IMR-90 (cell line): ENCODE results near the gene CCDC107.

Experiments used
- BHLHE40 ChIP-seq: fragments of 150-350 bp; IDR thresholded peaks from 2 replicates; pipeline ENCODE4 v1.6.1; 2016; ENCODE audit warnings: mild to moderate bottlenecking, low read depth, low read length
- CEBPB ChIP-seq: IDR thresholded peaks from 2 replicates; pipeline ENCODE4 v1.6.1; 2012; ENCODE audit warnings: low read depth, low read length, improper control_type of control experiment
- FOS ChIP-seq: fragments of 150-350 bp; IDR thresholded peaks from 2 replicates; pipeline ENCODE4 v1.6.1; 2016; ENCODE audit warnings: low read depth, low read length
- MAFK ChIP-seq: IDR thresholded peaks from 2 replicates; pipeline ENCODE4 v1.6.1; 2012; ENCODE audit warnings: low read depth, low read length, improper control_type of control experiment
- MAZ ChIP-seq: IDR thresholded peaks from 2 replicates; pipeline ENCODE4 v1.6.1; 2012; ENCODE audit warnings: low read depth, mild to moderate bottlenecking, low read length, improper control_type of control experiment, moderate library complexity, borderline replicate concordance
- MXI1 ChIP-seq: IDR thresholded peaks from 2 replicates; pipeline ENCODE4 v1.6.1; 2012; ENCODE audit warnings: low read depth, mild to moderate bottlenecking, low read length, moderate library complexity, borderline replicate concordance
- POLR2A ChIP-seq: IDR thresholded peaks from 2 replicates; pipeline ENCODE4 v1.6.1; 2012; ENCODE audit warnings: mild to moderate bottlenecking, low read depth, low read length
- RAD21 ChIP-seq: IDR thresholded peaks from 2 replicates; pipeline ENCODE4 v1.6.1; 2012; ENCODE audit warnings: low read length, improper control_type of control experiment
- RCOR1 ChIP-seq: IDR thresholded peaks from 2 replicates; pipeline ENCODE4 v1.6.1; 2012; ENCODE audit warnings: mild to moderate bottlenecking, low read length, improper control_type of control experiment; ENCODE audit not compliant: insufficient replicate concordance
- RFX5 ChIP-seq: IDR thresholded peaks from 2 replicates; pipeline ENCODE4 v1.8.0; 2012; ENCODE audit warnings: low read depth, mild to moderate bottlenecking, low read length, moderate library complexity
- SMC3 ChIP-seq: fragments of 150-350 bp; IDR thresholded peaks from 2 replicates; pipeline ENCODE4 v1.6.1; 2016; ENCODE audit warnings: low read depth, mild to moderate bottlenecking, antibody characterized with exemption, low read length, moderate library complexity
- TF ChIP-seq, protein P1 (sequence below): conservative IDR thresholded peaks from 2 replicates; pipeline ENCODE4 v1.5.1; 2012; ENCODE audit warnings: mild to moderate bottlenecking, low read depth, low read length, improper control_type of control experiment
- TF ChIP-seq, protein P2 (sequence below): fragments of 150-350 bp; IDR thresholded peaks from 2 replicates; pipeline ENCODE4 v1.6.1; 2017; ENCODE audit warnings: mild to moderate bottlenecking, antibody characterized with exemption, low read length, low read depth
- TF ChIP-seq, protein P3 (sequence below): fragments of 150-350 bp; IDR thresholded peaks from 2 replicates; pipeline ENCODE4 v1.6.1; 2016; ENCODE audit warnings: low read depth, mild to moderate bottlenecking, low read length, moderate library complexity, borderline replicate concordance

DNA sequence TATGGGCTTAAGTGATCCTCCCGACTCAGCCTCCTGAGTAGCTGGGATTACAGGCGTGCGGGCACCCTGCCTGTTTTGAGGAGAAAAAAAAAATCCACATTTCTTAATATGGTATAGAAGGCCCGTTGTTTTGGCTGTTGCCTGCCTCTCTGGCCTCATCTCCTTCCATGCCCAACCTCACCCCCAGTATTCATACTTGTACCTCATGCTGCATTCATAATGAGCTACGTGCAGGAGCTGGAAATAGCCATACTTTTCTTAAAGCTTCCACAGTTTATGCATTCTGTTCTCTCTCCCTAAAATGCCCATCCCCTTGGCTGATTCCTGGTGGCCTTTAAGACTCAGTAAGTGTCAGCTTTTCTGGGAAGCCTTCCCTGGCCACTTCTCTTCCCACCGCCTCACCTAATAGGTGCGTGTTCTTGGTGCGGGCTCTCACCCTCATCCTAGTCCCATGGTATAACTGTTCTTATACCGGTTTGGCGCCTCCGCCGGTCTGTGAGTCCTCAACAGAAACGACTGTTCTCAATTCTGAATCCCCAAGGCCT, 33.7 kb downstream of the CCDC107 start:
- TF ChIP-seq, protein P1, sequence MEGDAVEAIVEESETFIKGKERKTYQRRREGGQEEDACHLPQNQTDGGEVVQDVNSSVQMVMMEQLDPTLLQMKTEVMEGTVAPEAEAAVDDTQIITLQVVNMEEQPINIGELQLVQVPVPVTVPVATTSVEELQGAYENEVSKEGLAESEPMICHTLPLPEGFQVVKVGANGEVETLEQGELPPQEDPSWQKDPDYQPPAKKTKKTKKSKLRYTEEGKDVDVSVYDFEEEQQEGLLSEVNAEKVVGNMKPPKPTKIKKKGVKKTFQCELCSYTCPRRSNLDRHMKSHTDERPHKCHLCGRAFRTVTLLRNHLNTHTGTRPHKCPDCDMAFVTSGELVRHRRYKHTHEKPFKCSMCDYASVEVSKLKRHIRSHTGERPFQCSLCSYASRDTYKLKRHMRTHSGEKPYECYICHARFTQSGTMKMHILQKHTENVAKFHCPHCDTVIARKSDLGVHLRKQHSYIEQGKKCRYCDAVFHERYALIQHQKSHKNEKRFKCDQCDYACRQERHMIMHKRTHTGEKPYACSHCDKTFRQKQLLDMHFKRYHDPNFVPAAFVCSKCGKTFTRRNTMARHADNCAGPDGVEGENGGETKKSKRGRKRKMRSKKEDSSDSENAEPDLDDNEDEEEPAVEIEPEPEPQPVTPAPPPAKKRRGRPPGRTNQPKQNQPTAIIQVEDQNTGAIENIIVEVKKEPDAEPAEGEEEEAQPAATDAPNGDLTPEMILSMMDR: no peak
- TF ChIP-seq POLR2A (no peak), RAD21 (no peak), MAFK (no peak), SMC3 (no peak), MXI1 (no peak), RCOR1 (no peak), FOS (no peak), RFX5 (no peak), BHLHE40 (no peak), CEBPB (no peak), MAZ (no peak)
- TF ChIP-seq, protein P2, sequence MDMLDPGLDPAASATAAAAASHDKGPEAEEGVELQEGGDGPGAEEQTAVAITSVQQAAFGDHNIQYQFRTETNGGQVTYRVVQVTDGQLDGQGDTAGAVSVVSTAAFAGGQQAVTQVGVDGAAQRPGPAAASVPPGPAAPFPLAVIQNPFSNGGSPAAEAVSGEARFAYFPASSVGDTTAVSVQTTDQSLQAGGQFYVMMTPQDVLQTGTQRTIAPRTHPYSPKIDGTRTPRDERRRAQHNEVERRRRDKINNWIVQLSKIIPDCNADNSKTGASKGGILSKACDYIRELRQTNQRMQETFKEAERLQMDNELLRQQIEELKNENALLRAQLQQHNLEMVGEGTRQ: no peak
- TF ChIP-seq, protein P3, sequence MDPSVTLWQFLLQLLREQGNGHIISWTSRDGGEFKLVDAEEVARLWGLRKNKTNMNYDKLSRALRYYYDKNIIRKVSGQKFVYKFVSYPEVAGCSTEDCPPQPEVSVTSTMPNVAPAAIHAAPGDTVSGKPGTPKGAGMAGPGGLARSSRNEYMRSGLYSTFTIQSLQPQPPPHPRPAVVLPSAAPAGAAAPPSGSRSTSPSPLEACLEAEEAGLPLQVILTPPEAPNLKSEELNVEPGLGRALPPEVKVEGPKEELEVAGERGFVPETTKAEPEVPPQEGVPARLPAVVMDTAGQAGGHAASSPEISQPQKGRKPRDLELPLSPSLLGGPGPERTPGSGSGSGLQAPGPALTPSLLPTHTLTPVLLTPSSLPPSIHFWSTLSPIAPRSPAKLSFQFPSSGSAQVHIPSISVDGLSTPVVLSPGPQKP: no peak
